EL (cell line): ENCODE data around the gene VEGFC.

ENCODE experiments used
- DNase-seq: peaks from one replicate; pipeline ENCODE4 v3.0.0-alpha.2; 2016

The VEGFC gene

GRCh38 chr4:176792326-176793059 lies at the start of gene VEGFC:
VEGFC (minus strand) TSS chr4:176792922; CDS start chr4:176792311, 611 bp downstream.
- peak; percentile 82 for DNase-seq

GRCh38 chr4:176841711-176842112 lies 49.0 kb upstream of the VEGFC start:
- peak; percentile 82 for DNase-seq

GRCh38 chr4:176840166-176840565 lies 47.4 kb upstream of the VEGFC start:
- peak; percentile 24 for DNase-seq

GRCh38 chr4:176839656-176840055 lies 46.9 kb upstream of the VEGFC start:
- peak; percentile 41 for DNase-seq

GRCh38 chr4:176838601-176839433 lies 46.1 kb upstream of the VEGFC start:
- peak; percentile 80 for DNase-seq

- no peak for DNase-seq
Observed at GRCh38 chr4:176837169-176837895, 44.6 kb upstream of the VEGFC start.

GRCh38 chr4:176834531-176834930 lies 41.8 kb upstream of the VEGFC start:
- DNase-seq: no peak

GRCh38 chr4:176833400-176834175 lies 40.9 kb upstream of the VEGFC start:
- DNase-seq: no peak

GRCh38 chr4:176830971-176831370 lies 38.2 kb upstream of the VEGFC start:
- DNase-seq: no peak

GRCh38 chr4:176825586-176825985 lies 32.9 kb upstream of the VEGFC start:
- DNase-seq: no peak

GRCh38 chr4:176824645-176825366 lies 32.1 kb upstream of the VEGFC start:
- DNase-seq: no peak

GRCh38 chr4:176818531-176818930 lies 25.8 kb upstream of the VEGFC start:
- no peak for DNase-seq

GRCh38 chr4:176817204-176817603 lies 24.5 kb upstream of the VEGFC start:
- no peak for DNase-seq

- DNase-seq: peak; percentile 74
Observed at GRCh38 chr4:176814770-176815169, 22.0 kb upstream of the VEGFC start.

- DNase-seq: no peak
Observed at GRCh38 chr4:176810481-176811249, 17.9 kb upstream of the VEGFC start.

GRCh38 chr4:176806778-176807375 lies 14.2 kb upstream of the VEGFC start:
- no peak for DNase-seq

- peak; percentile 48 for DNase-seq
Observed at GRCh38 chr4:176805155-176805554, 12.4 kb upstream of the VEGFC start.

GRCh38 chr4:176800891-176801534 lies 8.3 kb upstream of the VEGFC start:
- no peak for DNase-seq

- no peak for DNase-seq
Observed at GRCh38 chr4:176799653-176800052, 6.9 kb upstream of the VEGFC start.

GRCh38 chr4:176798540-176798939 lies 5.8 kb upstream of the VEGFC start:
- no peak for DNase-seq
